Testis (tissue), 2 donors: ENCODE results near the gene KCNIP1.

ENCODE experiments used
- CTCF ChIP-seq, 3 experiments: fragments of 450-650 bp in 2 of 3; fragments of 200-600 bp in 1 of 3; sonication (generic) in 1 of 3; IDR thresholded peaks; one replicate each; pipeline ENCODE4 v1.5.1; 2016 to 2019; ENCODE audit warnings: antibody characterized with exemption in 3 of 3, mild to moderate bottlenecking in 2 of 3, moderate library complexity in 1 of 3
- POLR2A ChIP-seq: fragments of 450-650 bp; IDR thresholded peaks from one replicate; pipeline ENCODE4 v1.6.1; 2017; ENCODE audit warnings: antibody characterized with exemption, mild to moderate bottlenecking, moderate library complexity

- TF ChIP-seq CTCF (IDR thresholded peaks at IDR 0.05) (no peak), POLR2A (no peak)
Observed at GRCh38 chr5:170746075-170746960, 242.5 kb downstream of the KCNIP1 start.
